Calu3 (cell line): ENCODE results near the gene PSME4. TPM values are rescaled to one million over a fixed set of nuclear protein-coding genes. Genes with fewer than 3 reads are reported as not detected.

ENCODE experiments used
- BruUV-seq: library from RNA; stranded (reverse); fragments of 400-500 nt; replicated peaks from 2 replicates; lab custom pipeline; 2021; lab: Mats Ljungman, UMichigan
- CTCF ChIA-PET: fragments of 300-600 bp; sonication (Branson Sonifier 250); formaldehyde crosslinking; loops from one replicate; lab custom pipeline; 2022; ENCODE audit warnings: antibody characterized with exemption; lab: Charles Lee
- DNase-seq: peaks from one replicate; pipeline ENCODE4 v3.0.0; 2022
- H3K27ac Mint-ChIP-seq: one replicate; pipeline ENCODE4 v1.8.0; 2022; ENCODE audit warnings: mixed read lengths; ENCODE audit not compliant: unreplicated experiment
- H3K27me3 Mint-ChIP-seq: one replicate; pipeline ENCODE4 v1.8.0; 2022; ENCODE audit warnings: mixed read lengths; ENCODE audit not compliant: unreplicated experiment
- H3K36me3 Mint-ChIP-seq: one replicate; pipeline ENCODE4 v1.8.0; 2022; ENCODE audit warnings: mild to moderate bottlenecking, moderate library complexity, mixed read lengths; ENCODE audit not compliant: insufficient read depth, unreplicated experiment
- H3K4me1 Mint-ChIP-seq: one replicate; pipeline ENCODE4 v1.8.0; 2022; ENCODE audit warnings: mild to moderate bottlenecking, low read depth, mixed read lengths; ENCODE audit not compliant: unreplicated experiment
- H3K4me3 Mint-ChIP-seq: one replicate; pipeline ENCODE4 v1.8.0; 2022; ENCODE audit warnings: mild to moderate bottlenecking, low read depth, moderate library complexity, mixed read lengths; ENCODE audit not compliant: unreplicated experiment
- H3K9me3 Mint-ChIP-seq: one replicate; pipeline ENCODE4 v1.8.0; 2022; ENCODE audit warnings: low read depth, mixed read lengths; ENCODE audit not compliant: unreplicated experiment
- CTCF ChIP-seq: fragments of 200-600 bp; IDR thresholded peaks from one replicate; pipeline ENCODE4 v1.8.0; 2022; ENCODE audit warnings: antibody characterized with exemption; ENCODE audit not compliant: unreplicated experiment
- intact Hi-C: fragments of 100-400 bp; cut with micrococcal nuclease; formaldehyde crosslinking; loops from one replicate; pipeline ENCODE4 v1.10.0; 2022; ENCODE audit not compliant: unreplicated experiment
- total RNA-seq: library from RNA; stranded (reverse); gene quantifications from 2 replicates; pipeline ENCODE4 v1.2.3, GENCODE V29; 2022

PSME4 gene
- total RNA-seq, 1 experiment from 2014 or later = 58.4 TPM

GRCh38 chr2:54012538-54013141 is 41.8 kb upstream of the PSME4 start:
- H3K4me1 Mint-ChIP-seq = no peaks in the 10 kb centered on the region
- intact Hi-C loops = no loop called here
- TF ChIP-seq CTCF = no peak
- no peak overlapping the region for H3K27ac Mint-ChIP-seq
- no peak overlapping the region for H3K4me3 Mint-ChIP-seq
- BruUV-seq = no TSS peak
- no peak for DNase-seq
- H3K36me3 Mint-ChIP-seq = no peaks in the 10 kb centered on the region
- H3K9me3 Mint-ChIP-seq = no peaks in the 10 kb centered on the region
- CTCF ChIA-PET = interaction anchor here (0.6 kb wide), 1 partner anchor 14 kb away, joined by 3 read pairs; no protein-coding TSS in a partner anchor
- H3K27me3 Mint-ChIP-seq = no peaks in the 10 kb centered on the region

- no peaks in the 10 kb centered on the region for H3K36me3 Mint-ChIP-seq
- no peak overlapping the region for H3K4me3 Mint-ChIP-seq
- no peak for TF ChIP-seq CTCF
- no TSS peak for BruUV-seq
- no peak overlapping the region for H3K27ac Mint-ChIP-seq
- H3K27me3 Mint-ChIP-seq = no peaks in the 10 kb centered on the region
- no peaks in the 10 kb centered on the region for H3K9me3 Mint-ChIP-seq
- no peak for DNase-seq
- H3K4me1 Mint-ChIP-seq = no peaks in the 10 kb centered on the region
- CTCF ChIA-PET = no interaction called here
- intact Hi-C loops = no loop called here
Measured at GRCh38 chr2:54009549-54009948, 38.8 kb upstream of the PSME4 start.

- no peaks in the 10 kb centered on the region for H3K9me3 Mint-ChIP-seq
- CTCF ChIA-PET = no interaction called here
Measured at GRCh38 chr2:54008439-54008838, 37.6 kb upstream of the PSME4 start.

GRCh38 chr2:54000524-54000923 is 29.7 kb upstream of the PSME4 start:
- no peak overlapping the region for H3K4me3 Mint-ChIP-seq
- intact Hi-C loops = no loop called here
- H3K27me3 Mint-ChIP-seq = no peaks in the 10 kb centered on the region
- H3K27ac Mint-ChIP-seq = no peak overlapping the region
- H3K36me3 Mint-ChIP-seq = no peaks in the 10 kb centered on the region
- H3K4me1 Mint-ChIP-seq = no peaks in the 10 kb centered on the region
- no peaks in the 10 kb centered on the region for H3K9me3 Mint-ChIP-seq
- CTCF ChIA-PET = no interaction called here
- no peak for TF ChIP-seq CTCF
- BruUV-seq = no TSS peak
- DNase-seq = no peak

More at GRCh38 chr2:54008439-54008838, 37.6 kb upstream of the PSME4 start:
- TF ChIP-seq CTCF = no peak
- DNase-seq = no peak
- H3K27me3 Mint-ChIP-seq = no peaks in the 10 kb centered on the region
- BruUV-seq = no TSS peak
- intact Hi-C loops = no loop called here
- no peak overlapping the region for H3K27ac Mint-ChIP-seq
- H3K4me3 Mint-ChIP-seq = no peak overlapping the region
- no peaks in the 10 kb centered on the region for H3K36me3 Mint-ChIP-seq
- H3K4me1 Mint-ChIP-seq = no peaks in the 10 kb centered on the region
